Measurements from ENCODE around the gene FAM174A. TPM values are rescaled to one million over a fixed set of nuclear protein-coding genes. Genes with fewer than 3 reads are reported as not detected.

The FAM174A gene
- total RNA-seq, 2 donors from 2014 or later = 18.8 to 33.2 TPM

DNA sequence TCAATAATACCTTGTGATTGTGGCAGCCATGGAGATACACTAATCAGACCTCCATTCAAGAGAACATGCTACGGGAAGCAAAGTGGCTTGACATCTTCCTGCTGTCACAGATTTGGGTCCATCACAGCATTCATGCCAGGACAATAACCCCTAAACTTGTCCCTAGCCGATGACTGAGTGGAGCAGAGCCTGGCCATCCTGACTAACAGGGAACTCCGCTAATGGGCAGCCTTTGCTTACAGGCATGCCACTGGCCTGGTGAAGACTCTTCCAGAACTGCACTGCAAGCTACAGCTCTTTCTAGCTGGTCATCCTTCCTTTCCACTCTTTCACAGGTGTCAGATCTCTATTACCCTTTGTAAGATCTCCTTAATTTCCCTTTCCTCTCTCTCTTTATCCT is 16.0 kb downstream of the FAM174A start:
- no peaks in the 10 kb centered on the region for H3K27me3 ChIP-seq (replicated peaks; ENCODE audit: insufficient read depth)
- H3K4me3 ChIP-seq = no peak overlapping the region
- no peak overlapping the region for H3K27ac ChIP-seq
- no peaks in the 10 kb centered on the region for H3K36me3 ChIP-seq
- H3K9me3 ChIP-seq = no peaks in the 10 kb centered on the region
- TF ChIP-seq, protein P1, sequence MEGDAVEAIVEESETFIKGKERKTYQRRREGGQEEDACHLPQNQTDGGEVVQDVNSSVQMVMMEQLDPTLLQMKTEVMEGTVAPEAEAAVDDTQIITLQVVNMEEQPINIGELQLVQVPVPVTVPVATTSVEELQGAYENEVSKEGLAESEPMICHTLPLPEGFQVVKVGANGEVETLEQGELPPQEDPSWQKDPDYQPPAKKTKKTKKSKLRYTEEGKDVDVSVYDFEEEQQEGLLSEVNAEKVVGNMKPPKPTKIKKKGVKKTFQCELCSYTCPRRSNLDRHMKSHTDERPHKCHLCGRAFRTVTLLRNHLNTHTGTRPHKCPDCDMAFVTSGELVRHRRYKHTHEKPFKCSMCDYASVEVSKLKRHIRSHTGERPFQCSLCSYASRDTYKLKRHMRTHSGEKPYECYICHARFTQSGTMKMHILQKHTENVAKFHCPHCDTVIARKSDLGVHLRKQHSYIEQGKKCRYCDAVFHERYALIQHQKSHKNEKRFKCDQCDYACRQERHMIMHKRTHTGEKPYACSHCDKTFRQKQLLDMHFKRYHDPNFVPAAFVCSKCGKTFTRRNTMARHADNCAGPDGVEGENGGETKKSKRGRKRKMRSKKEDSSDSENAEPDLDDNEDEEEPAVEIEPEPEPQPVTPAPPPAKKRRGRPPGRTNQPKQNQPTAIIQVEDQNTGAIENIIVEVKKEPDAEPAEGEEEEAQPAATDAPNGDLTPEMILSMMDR (IDR thresholded peaks at IDR 0.05) = no peak
- DNase-seq (ENCODE audit: low spot score) (no peak), ATAC-seq (ENCODE audit: insufficient number of reproducible peaks, low FRiP score, low read depth) (no peak)
- H3K4me1 ChIP-seq (ENCODE audit: control insufficient read depth in 1 of 2, low read depth in 2 of 2) = peaks cover 0 to 6% of the 10 kb centered on the region in 2 donors

DNA sequence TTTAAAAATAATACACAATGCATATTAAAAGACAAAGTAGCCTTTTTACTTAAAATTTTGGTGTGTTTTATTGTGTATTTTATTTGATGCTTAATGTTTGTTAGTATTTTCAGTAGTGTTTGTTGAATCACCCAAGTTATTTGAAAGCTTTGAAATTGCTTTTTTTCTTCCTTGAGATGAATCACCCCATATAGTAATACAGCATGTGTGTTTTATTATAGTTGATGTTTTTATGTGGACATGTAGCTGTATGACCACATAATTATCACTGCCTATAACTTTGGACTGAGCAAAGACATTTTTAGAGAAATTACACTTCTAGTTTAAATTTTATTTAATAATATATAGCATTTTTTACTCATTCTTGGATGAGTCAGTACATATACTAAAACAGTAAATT is 18.0 kb downstream of the FAM174A start:
- ATAC-seq (ENCODE audit: insufficient number of reproducible peaks, low FRiP score, low read depth) = no peak
- no peak for DNase-seq (ENCODE audit: low spot score)
- TF ChIP-seq, protein P1 (IDR thresholded peaks at IDR 0.05) = no peak
- Histone ChIP-seq H3K9me3 (no peaks in the 10 kb centered on the region), H3K36me3 (no peaks in the 10 kb centered on the region), H3K27me3 (replicated peaks; ENCODE audit: insufficient read depth) (no peaks in the 10 kb centered on the region), H3K27ac (no peak overlapping the region), H3K4me1 (ENCODE audit: control insufficient read depth in 1 of 2, low read depth in 2 of 2) (peaks cover 0 to 6% of the 10 kb centered on the region in 2 donors), H3K4me3 (no peak overlapping the region)

DNA sequence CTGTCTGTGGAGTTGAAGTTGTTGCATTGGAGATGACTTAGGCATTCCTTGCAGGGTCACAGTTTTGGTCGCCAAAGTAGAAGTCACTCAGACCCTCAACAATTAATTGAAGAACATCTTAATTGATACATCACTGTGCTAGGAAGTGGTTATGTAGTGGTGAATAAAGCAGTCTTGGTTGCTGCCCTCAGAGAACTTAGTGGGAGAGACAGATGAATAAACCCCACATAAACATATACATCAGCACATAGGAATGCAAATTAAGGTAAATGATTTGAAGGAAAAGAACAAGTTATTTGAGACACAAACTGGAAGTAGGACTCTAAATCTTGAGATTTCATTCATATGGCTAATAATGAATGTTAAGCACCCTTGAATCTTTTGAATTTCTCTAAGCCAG is 25.7 kb downstream of the FAM174A start:
- DNase-seq (ENCODE audit: low spot score) (no peak), ATAC-seq (ENCODE audit: insufficient number of reproducible peaks, low FRiP score, low read depth) (no peak)
- H3K4me1 ChIP-seq (ENCODE audit: control insufficient read depth in 1 of 2, low read depth in 2 of 2) = no peaks in the 10 kb centered on the region
- H3K9me3 ChIP-seq = no peaks in the 10 kb centered on the region
- no peaks in the 10 kb centered on the region for H3K36me3 ChIP-seq
- H3K27ac ChIP-seq = no peak overlapping the region
- no peaks in the 10 kb centered on the region for H3K27me3 ChIP-seq (replicated peaks; ENCODE audit: insufficient read depth)
- H3K4me3 ChIP-seq = no peak overlapping the region
- TF ChIP-seq, protein P1 (IDR thresholded peaks at IDR 0.05) = no peak

DNA sequence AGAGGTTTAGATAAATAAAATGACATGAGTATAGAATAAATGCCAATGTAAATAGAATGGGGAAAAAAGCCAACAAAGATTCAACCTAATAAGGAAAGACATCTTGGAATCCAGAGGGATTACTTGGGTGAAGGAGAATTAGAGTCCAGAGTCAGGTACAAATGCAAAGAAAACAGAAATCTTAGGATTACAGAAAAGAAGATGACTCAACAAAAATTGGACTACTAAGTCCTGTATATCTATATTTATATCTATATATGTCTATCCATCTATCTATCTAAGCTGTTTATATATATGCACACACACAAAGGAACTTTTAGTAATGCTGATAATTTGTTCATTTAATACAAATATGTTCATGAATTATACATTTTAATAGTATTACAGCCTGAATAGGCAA is 27.6 kb downstream of the FAM174A start:
- no peak for ATAC-seq (ENCODE audit: insufficient number of reproducible peaks, low FRiP score, low read depth)

DNA sequence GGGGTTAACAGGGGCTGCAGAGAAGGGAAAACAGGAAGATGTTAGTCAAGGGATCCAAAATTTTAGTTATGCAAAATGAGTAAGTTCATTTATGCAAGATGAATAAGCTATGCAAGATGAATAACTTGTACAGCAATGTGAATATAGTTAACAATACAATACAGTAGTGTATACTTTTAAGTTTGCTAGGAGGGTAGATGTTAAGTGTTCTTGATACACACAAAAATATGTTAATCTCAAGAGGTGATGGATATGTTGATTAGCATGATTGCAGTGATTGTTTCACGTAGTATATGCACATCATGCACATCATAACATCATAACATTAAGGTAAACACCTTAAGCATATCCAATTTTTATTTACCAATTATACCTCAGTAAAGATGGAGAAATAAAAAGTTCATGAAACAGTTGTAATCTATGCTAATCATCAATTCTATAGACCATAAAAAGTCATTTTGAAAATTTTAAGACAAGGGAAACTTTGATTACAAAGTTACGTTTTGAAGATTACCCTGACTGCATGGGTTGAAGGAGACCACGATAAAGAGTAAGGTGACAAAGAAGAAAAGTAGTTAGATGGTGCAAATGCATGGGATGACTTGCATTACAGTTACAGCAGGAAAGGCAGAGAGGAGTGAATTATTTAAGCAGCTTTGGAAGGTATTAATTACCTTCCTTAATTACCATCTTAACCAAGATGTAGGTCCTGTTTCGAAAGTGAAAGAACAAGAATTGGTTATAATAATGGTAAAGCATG is 31.4 kb downstream of the FAM174A start:
- Histone ChIP-seq H3K36me3 (no peaks in the 10 kb centered on the region), H3K4me3 (no peak overlapping the region), H3K27me3 (replicated peaks; ENCODE audit: insufficient read depth) (no peaks in the 10 kb centered on the region), H3K4me1 (ENCODE audit: control insufficient read depth in 1 of 2, low read depth in 2 of 2) (no peaks in the 10 kb centered on the region), H3K9me3 (no peaks in the 10 kb centered on the region), H3K27ac (no peak overlapping the region)
- TF ChIP-seq, protein P1 (IDR thresholded peaks at IDR 0.05) = no peak
- ATAC-seq (ENCODE audit: insufficient number of reproducible peaks, low FRiP score, low read depth) = no peak
- no peak for DNase-seq (ENCODE audit: low spot score)

More for the DNA sequence above, 27.6 kb downstream of the FAM174A start:
- H3K4me3 ChIP-seq = no peak overlapping the region
- no peaks in the 10 kb centered on the region for H3K27me3 ChIP-seq (replicated peaks; ENCODE audit: insufficient read depth)
- TF ChIP-seq, protein P1 (IDR thresholded peaks at IDR 0.05) = no peak
- no peak overlapping the region for H3K27ac ChIP-seq
- no peaks in the 10 kb centered on the region for H3K9me3 ChIP-seq
- H3K36me3 ChIP-seq = no peaks in the 10 kb centered on the region
- no peaks in the 10 kb centered on the region for H3K4me1 ChIP-seq (ENCODE audit: control insufficient read depth in 1 of 2, low read depth in 2 of 2)
- no peak for DNase-seq (ENCODE audit: low spot score)

Data from thoracic aorta (tissue), 2 donors.